ENCODE results near the gene FEV.

FEV gene

GRCh38 chr2:219018286-219018685, 33.3 kb upstream of the FEV start:
- in situ Hi-C loops (cut with MboI; ENCODE audit: low sequenced_read_pairs): no loop called here

GRCh38 chr2:219017201-219017931, 32.4 kb upstream of the FEV start:
- in situ Hi-C loops (cut with MboI; ENCODE audit: low sequenced_read_pairs): no loop called here

- in situ Hi-C loops (cut with MboI; ENCODE audit: low sequenced_read_pairs): no loop called here
These were observed 31.7 kb upstream of the FEV start for GRCh38 chr2:219016721-219017120.

GRCh38 chr2:219010873-219011272, 25.9 kb upstream of the FEV start:
- in situ Hi-C loops (cut with MboI; ENCODE audit: low sequenced_read_pairs): no loop called here

- in situ Hi-C loops (cut with MboI; ENCODE audit: low sequenced_read_pairs): no loop called here
These were observed 25.3 kb upstream of the FEV start for GRCh38 chr2:219010162-219010756.

GRCh38 chr2:219009294-219009693, 24.3 kb upstream of the FEV start:
- in situ Hi-C loops (cut with MboI; ENCODE audit: low sequenced_read_pairs): no loop called here

- in situ Hi-C loops (cut with MboI; ENCODE audit: low sequenced_read_pairs): no loop called here
These were observed 19.0 kb upstream of the FEV start for GRCh38 chr2:219003979-219004378.

GRCh38 chr2:219003267-219003634, 18.3 kb upstream of the FEV start:
- in situ Hi-C loops (cut with MboI; ENCODE audit: low sequenced_read_pairs): no loop called here

GRCh38 chr2:219002395-219003266, 17.6 kb upstream of the FEV start:
- in situ Hi-C loops (cut with MboI; ENCODE audit: low sequenced_read_pairs): no loop called here

- in situ Hi-C loops (cut with MboI; ENCODE audit: low sequenced_read_pairs): no loop called here
These were observed 16.8 kb upstream of the FEV start for GRCh38 chr2:219001577-219002394.

- in situ Hi-C loops (cut with MboI; ENCODE audit: low sequenced_read_pairs): no loop called here
These were observed 16.2 kb upstream of the FEV start for GRCh38 chr2:219001100-219001576.

- in situ Hi-C loops (cut with MboI; ENCODE audit: low sequenced_read_pairs): no loop called here
These were observed 15.6 kb upstream of the FEV start for GRCh38 chr2:219000569-219000960.

- in situ Hi-C loops (cut with MboI; ENCODE audit: low sequenced_read_pairs): no loop called here
These were observed 15.0 kb upstream of the FEV start for GRCh38 chr2:218999881-219000568.

GRCh38 chr2:218999021-218999880, 14.3 kb upstream of the FEV start:
- in situ Hi-C loops (cut with MboI; ENCODE audit: low sequenced_read_pairs): no loop called here

GRCh38 chr2:218998414-218999002, 13.5 kb upstream of the FEV start:
- in situ Hi-C loops (cut with MboI; ENCODE audit: low sequenced_read_pairs): no loop called here

GRCh38 chr2:218997731-218998130, 12.7 kb upstream of the FEV start:
- in situ Hi-C loops (cut with MboI; ENCODE audit: low sequenced_read_pairs): no loop called here

- in situ Hi-C loops (cut with MboI; ENCODE audit: low sequenced_read_pairs): no loop called here
These were observed 12.0 kb upstream of the FEV start for GRCh38 chr2:218996937-218997336.

- in situ Hi-C loops (cut with MboI; ENCODE audit: low sequenced_read_pairs): no loop called here
These were observed 11.2 kb upstream of the FEV start for GRCh38 chr2:218995972-218996711.
